ENCODE data around the gene ARHGAP42.

ARHGAP42 gene

DNA sequence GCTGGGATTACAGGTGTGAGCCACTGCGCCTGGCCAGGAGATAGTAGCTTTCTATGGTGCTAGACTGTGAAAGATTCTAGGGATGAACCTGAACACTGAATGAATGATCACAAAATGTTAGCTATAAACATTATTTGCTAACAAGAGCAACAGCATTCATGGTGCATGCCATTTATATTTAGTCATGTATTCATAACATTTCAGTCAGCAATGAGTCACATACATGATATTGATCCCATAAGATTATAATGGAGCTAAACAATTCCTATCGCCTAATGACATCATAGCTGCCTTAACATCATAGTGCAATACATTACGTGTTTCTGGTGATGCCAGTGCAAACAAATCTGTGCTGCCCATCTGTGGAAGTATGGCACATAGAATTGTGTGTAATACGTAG, 164.1 kb downstream of the ARHGAP42 start:
- no peaks in the 10 kb centered on the region for H3K9me3 ChIP-seq (ENCODE audit: control insufficient read depth, low read length)
- H3K4me1 ChIP-seq (ENCODE audit: control insufficient read depth, insufficient read depth, low read length, poor library complexity, severe bottlenecking) = no peaks in the 10 kb centered on the region
- no peaks in the 10 kb centered on the region for H3K36me3 ChIP-seq (ENCODE audit: control insufficient read depth, insufficient read depth, low read length)
- WGBS, 2 experiments (ENCODE audit: insufficient coverage in 2 of 2) = 100% methylated on average over 1 of the region's 4 CpGs
- H3K27ac ChIP-seq (ENCODE audit: low read depth, low read length, severe bottlenecking) = no peak overlapping the region
- H3K4me3 ChIP-seq (ENCODE audit: extremely low read depth, insufficient read depth, low read length, poor library complexity, severe bottlenecking) = no peak overlapping the region

GRCh38 chr11:100851584-100852152, 164.6 kb downstream of the ARHGAP42 start:
- Histone ChIP-seq H3K36me3 (ENCODE audit: control insufficient read depth, insufficient read depth, low read length) (no peaks in the 10 kb centered on the region), H3K27ac (ENCODE audit: low read depth, low read length, severe bottlenecking) (no peak overlapping the region), H3K4me1 (ENCODE audit: control insufficient read depth, insufficient read depth, low read length, poor library complexity, severe bottlenecking) (no peaks in the 10 kb centered on the region), H3K4me3 (ENCODE audit: extremely low read depth, insufficient read depth, low read length, poor library complexity, severe bottlenecking) (no peak overlapping the region), H3K9me3 (ENCODE audit: control insufficient read depth, low read length) (no peaks in the 10 kb centered on the region)
- WGBS, 2 experiments (ENCODE audit: insufficient coverage in 2 of 2) = 79 to 97% methylated on average over 3 to 5 of the region's 5 CpGs

GRCh38 chr11:100855466-100856067, 168.5 kb downstream of the ARHGAP42 start:
- Histone ChIP-seq H3K9me3 (ENCODE audit: control insufficient read depth, low read length) (no peaks in the 10 kb centered on the region), H3K27ac (ENCODE audit: low read depth, low read length, severe bottlenecking) (no peak overlapping the region), H3K36me3 (ENCODE audit: control insufficient read depth, insufficient read depth, low read length) (no peaks in the 10 kb centered on the region), H3K4me1 (ENCODE audit: control insufficient read depth, insufficient read depth, low read length, poor library complexity, severe bottlenecking) (peaks cover 11% of the 10 kb centered on the region), H3K4me3 (ENCODE audit: extremely low read depth, insufficient read depth, low read length, poor library complexity, severe bottlenecking) (no peak overlapping the region)
- no CpG with 5 or more reads among the region's 1 CpG for WGBS, 2 experiments (ENCODE audit: insufficient coverage in 2 of 2)

DNA sequence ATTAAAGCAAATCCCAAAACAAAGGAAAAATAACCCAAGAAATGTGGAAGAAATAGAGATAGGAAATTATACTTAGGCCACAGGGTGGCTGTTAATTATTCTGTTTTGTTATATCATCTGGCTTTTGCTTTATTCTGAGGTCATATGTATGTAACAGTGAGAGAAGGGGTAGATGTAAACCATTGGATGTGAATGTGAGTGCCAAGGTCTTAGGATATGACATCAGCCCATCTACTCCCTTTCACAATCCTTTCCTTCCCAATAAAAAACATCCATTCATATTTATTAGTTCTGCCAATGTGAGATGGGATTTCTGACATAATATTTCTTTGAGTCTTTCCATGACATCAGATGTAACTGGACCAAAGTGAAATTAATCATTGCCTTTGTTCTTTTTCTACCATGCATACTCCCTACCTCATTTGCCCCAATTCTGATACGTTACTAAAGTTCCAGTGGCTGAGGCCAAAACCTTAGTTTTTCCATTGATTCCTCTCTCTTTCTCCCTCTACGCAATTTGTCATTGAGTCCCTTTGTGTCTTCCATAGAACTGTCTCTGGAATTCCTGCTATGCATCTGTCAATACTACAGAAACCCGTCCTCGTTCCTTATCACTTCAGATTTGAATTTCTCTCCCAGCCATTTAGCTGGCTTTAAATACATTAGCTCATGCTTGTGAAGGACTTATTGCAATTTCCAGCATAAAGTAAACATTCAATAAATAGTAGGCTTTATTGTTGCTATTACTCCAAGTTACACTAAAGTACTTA, 170.3 kb downstream of the ARHGAP42 start:
- no peaks in the 10 kb centered on the region for H3K9me3 ChIP-seq (ENCODE audit: control insufficient read depth, low read length)
- WGBS, 2 experiments (ENCODE audit: insufficient coverage in 2 of 2) = 35 to 58% methylated on average over 2 to 4 of the region's 4 CpGs
- no peaks in the 10 kb centered on the region for H3K36me3 ChIP-seq (ENCODE audit: control insufficient read depth, insufficient read depth, low read length)
- peaks cover 11% of the 10 kb centered on the region for H3K4me1 ChIP-seq (ENCODE audit: control insufficient read depth, insufficient read depth, low read length, poor library complexity, severe bottlenecking)
- peak overlapping the region; percentile 36 for H3K27ac ChIP-seq (ENCODE audit: low read depth, low read length, severe bottlenecking)
- H3K4me3 ChIP-seq (ENCODE audit: extremely low read depth, insufficient read depth, low read length, poor library complexity, severe bottlenecking) = no peak overlapping the region

- WGBS, 2 experiments (ENCODE audit: insufficient coverage in 2 of 2) = 91 to 95% methylated on average over 4 of the region's 7 CpGs
- Histone ChIP-seq H3K4me3 (ENCODE audit: extremely low read depth, insufficient read depth, low read length, poor library complexity, severe bottlenecking) (no peak overlapping the region), H3K9me3 (ENCODE audit: control insufficient read depth, low read length) (no peaks in the 10 kb centered on the region), H3K36me3 (ENCODE audit: control insufficient read depth, insufficient read depth, low read length) (no peaks in the 10 kb centered on the region), H3K27ac (ENCODE audit: low read depth, low read length, severe bottlenecking) (no peak overlapping the region), H3K4me1 (ENCODE audit: control insufficient read depth, insufficient read depth, low read length, poor library complexity, severe bottlenecking) (peaks cover 15% of the 10 kb centered on the region)
These were observed 173.4 kb downstream of the ARHGAP42 start for GRCh38 chr11:100860318-100861155.

- Histone ChIP-seq H3K4me3 (ENCODE audit: extremely low read depth, insufficient read depth, low read length, poor library complexity, severe bottlenecking) (no peak overlapping the region), H3K27ac (ENCODE audit: low read depth, low read length, severe bottlenecking) (no peak overlapping the region), H3K36me3 (ENCODE audit: control insufficient read depth, insufficient read depth, low read length) (no peaks in the 10 kb centered on the region), H3K9me3 (ENCODE audit: control insufficient read depth, low read length) (no peaks in the 10 kb centered on the region), H3K4me1 (ENCODE audit: control insufficient read depth, insufficient read depth, low read length, poor library complexity, severe bottlenecking) (peaks cover 19% of the 10 kb centered on the region)
- no CpG with 5 or more reads among the region's 3 CpGs for WGBS, 2 experiments (ENCODE audit: insufficient coverage in 2 of 2)
These were observed 174.1 kb downstream of the ARHGAP42 start for GRCh38 chr11:100861212-100861611.

DNA sequence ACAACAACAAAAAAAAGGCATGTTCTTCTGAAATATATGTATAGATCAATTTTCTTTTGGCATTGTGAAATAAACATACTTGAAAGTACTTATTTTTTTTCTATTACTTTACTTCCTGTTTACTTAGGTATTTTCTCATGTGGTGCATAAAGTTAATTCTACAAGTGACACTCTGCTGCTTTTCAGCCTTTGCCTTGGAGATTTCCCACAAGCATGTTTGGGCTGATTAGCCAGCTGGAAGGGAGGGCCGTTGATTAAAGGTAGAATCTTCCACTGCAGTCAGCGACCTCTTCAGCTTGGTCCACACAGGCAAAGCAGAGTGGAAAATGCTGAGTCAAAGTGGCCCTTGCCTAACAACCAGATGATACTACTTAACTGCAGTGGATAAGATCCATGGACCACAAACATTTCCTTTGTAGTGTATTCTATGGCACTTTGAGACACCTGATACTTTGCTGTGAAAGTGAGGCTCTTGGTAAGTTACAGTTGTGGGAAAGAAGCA, 176.0 kb downstream of the ARHGAP42 start:
- 72 to 80% methylated on average over 2 of the region's 2 CpGs for WGBS, 2 experiments (ENCODE audit: insufficient coverage in 2 of 2)
- Histone ChIP-seq H3K27ac (ENCODE audit: low read depth, low read length, severe bottlenecking) (peak overlapping the region; percentile 60), H3K9me3 (ENCODE audit: control insufficient read depth, low read length) (no peaks in the 10 kb centered on the region), H3K4me1 (ENCODE audit: control insufficient read depth, insufficient read depth, low read length, poor library complexity, severe bottlenecking) (peaks cover 9% of the 10 kb centered on the region), H3K4me3 (ENCODE audit: extremely low read depth, insufficient read depth, low read length, poor library complexity, severe bottlenecking) (no peak overlapping the region), H3K36me3 (ENCODE audit: control insufficient read depth, insufficient read depth, low read length) (no peaks in the 10 kb centered on the region)

DNA sequence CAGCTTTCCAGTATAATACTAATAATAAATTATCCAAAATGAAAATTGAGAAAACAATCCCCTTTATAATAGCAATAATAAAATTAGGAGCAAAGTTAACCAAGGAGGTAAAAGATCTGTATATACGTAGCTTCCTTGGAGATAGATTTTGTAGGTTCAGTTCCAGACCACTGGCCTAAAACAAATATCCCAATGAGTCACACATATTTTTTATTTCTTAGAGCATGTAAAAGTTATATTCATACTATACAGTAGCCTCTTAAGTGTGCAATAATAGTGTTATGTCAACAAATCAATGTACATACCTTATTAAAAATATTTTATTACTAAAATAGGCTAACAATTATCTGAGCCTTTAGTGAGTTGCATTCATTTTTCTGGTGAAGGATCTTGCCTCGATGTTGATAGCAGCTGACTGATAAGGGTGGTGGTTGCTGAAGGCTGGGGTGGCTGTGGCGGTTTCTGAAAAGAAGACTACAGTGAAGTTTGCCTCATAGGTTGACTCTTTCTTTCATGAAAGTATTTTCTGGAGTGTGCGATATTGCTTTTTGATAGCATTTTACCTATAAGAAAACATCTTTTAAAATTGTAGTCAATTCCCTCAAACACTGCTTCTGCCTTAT, 178.5 kb downstream of the ARHGAP42 start:
- 67 to 100% methylated on average over 1 to 2 of the region's 4 CpGs for WGBS, 2 experiments (ENCODE audit: insufficient coverage in 2 of 2)
- Histone ChIP-seq H3K36me3 (ENCODE audit: control insufficient read depth, insufficient read depth, low read length) (no peaks in the 10 kb centered on the region), H3K4me1 (ENCODE audit: control insufficient read depth, insufficient read depth, low read length, poor library complexity, severe bottlenecking) (peaks cover 8% of the 10 kb centered on the region), H3K4me3 (ENCODE audit: extremely low read depth, insufficient read depth, low read length, poor library complexity, severe bottlenecking) (no peak overlapping the region), H3K9me3 (ENCODE audit: control insufficient read depth, low read length) (no peaks in the 10 kb centered on the region), H3K27ac (ENCODE audit: low read depth, low read length, severe bottlenecking) (no peak overlapping the region)

DNA sequence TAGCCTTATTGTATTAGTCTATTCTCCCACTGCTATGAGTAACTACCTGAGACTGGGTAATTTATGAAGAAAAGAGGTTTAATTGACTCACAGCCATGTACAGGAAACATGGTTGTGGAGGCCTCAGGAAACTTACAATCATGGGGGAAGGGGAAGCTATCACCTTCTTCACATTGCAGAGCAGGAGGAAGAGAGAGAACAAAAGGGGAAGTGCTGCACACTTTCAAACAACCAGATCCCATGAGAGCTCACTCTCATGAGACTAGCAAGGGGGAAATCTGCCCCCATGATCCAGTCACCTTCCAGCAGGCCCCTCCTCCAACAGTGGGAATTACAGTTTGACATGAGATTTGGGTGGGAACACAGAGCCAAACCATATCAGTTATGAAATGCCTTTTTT, 179.4 kb downstream of the ARHGAP42 start:
- no peaks in the 10 kb centered on the region for H3K9me3 ChIP-seq (ENCODE audit: control insufficient read depth, low read length)
- H3K4me1 ChIP-seq (ENCODE audit: control insufficient read depth, insufficient read depth, low read length, poor library complexity, severe bottlenecking) = peaks cover 8% of the 10 kb centered on the region
- no peak overlapping the region for H3K27ac ChIP-seq (ENCODE audit: low read depth, low read length, severe bottlenecking)
- no peak overlapping the region for H3K4me3 ChIP-seq (ENCODE audit: extremely low read depth, insufficient read depth, low read length, poor library complexity, severe bottlenecking)
- H3K36me3 ChIP-seq (ENCODE audit: control insufficient read depth, insufficient read depth, low read length) = no peaks in the 10 kb centered on the region

DNA sequence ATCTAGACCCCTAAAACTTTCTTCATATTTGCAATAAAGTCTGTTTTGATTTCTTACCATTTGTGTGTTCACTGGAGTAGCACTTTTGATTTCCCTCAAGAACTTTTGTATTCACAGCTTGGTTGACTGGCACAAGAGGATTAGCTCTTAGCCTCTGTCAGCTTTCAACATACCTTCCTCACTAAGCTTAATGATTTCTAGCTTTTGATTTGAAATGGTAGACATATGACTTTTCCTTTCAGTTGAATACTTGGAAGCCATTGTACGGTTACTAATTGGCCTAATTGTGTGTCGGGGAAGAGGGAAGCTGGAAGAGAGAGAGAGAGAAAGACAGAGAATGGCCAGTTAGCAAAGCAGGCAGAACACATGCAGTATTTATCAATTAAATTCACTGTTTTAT, 180.5 kb downstream of the ARHGAP42 start:
- peaks cover 8% of the 10 kb centered on the region for H3K4me1 ChIP-seq (ENCODE audit: control insufficient read depth, insufficient read depth, low read length, poor library complexity, severe bottlenecking)
- WGBS, 2 experiments (ENCODE audit: insufficient coverage in 2 of 2) = 95% methylated on average over 2 of the region's 2 CpGs; no CpG with 5 or more reads in 1 of the 2 experiments
- H3K36me3 ChIP-seq (ENCODE audit: control insufficient read depth, insufficient read depth, low read length) = no peaks in the 10 kb centered on the region
- no peaks in the 10 kb centered on the region for H3K9me3 ChIP-seq (ENCODE audit: control insufficient read depth, low read length)
- no peak overlapping the region for H3K27ac ChIP-seq (ENCODE audit: low read depth, low read length, severe bottlenecking)
- H3K4me3 ChIP-seq (ENCODE audit: extremely low read depth, insufficient read depth, low read length, poor library complexity, severe bottlenecking) = no peak overlapping the region

All from mesodermal cell (in vitro differentiated cells).